HG03521 (cell line): Measurements from ENCODE around the gene GATB.
"Not testable (repeated sequence)": the region's sequence is repeated elsewhere in the genome, so short reads cannot be mapped to it uniquely, and the experiment has no call there.

ENCODE experiments used
- ATAC-seq: cut with Tn5 transposase; IDR thresholded peaks from one replicate; pipeline ENCODE4 v1.9.1; 2021; ENCODE audit warnings: mild to moderate bottlenecking, moderate library complexity; ENCODE audit not compliant: unreplicated experiment

Gene GATB

GRCh38 chr4:151785484-151786157 is 24.8 kb upstream of the GATB start:
- no peak for ATAC-seq

DNA sequence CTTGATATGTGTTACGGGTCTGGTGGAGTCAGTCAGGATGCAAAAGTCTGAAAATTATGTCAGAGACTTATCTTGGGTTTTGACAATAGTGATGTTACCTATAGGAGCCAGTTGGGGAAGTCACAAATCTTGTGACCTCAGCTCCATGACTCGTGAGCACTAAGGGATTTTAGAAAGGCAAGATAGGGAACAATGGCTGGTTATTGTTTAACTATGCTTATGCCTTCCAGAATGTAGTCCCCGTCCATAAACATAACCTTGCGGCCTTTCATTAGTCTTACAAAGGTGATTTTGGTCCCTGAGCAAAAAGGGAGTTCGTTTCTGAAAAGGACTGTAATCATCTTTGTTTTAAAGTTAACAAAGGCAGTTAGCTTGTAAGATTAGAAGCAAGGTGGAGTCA is 23.9 kb upstream of the GATB start:
- no peak for ATAC-seq

GRCh38 chr4:151783867-151784266 is 23.1 kb upstream of the GATB start:
- ATAC-seq: no peak

DNA sequence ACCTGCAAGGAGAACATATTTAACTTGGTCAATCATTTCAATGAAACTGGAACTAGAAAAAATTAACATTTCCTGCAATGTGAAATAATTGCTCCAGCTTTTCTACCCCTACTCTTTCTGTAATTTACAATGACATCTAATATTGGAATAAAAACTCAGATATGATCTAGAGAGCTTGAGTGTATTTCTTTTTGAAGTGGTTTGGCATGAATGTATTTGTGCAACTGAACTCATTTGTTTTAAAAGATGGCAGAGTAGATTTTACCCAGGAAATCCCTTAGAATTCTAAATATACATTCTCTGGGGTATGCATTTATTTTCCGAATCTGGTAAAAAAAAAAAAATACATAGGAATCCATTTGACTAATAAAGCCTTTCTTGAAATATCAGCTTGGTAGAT is 21.5 kb upstream of the GATB start:
- no peak for ATAC-seq

DNA sequence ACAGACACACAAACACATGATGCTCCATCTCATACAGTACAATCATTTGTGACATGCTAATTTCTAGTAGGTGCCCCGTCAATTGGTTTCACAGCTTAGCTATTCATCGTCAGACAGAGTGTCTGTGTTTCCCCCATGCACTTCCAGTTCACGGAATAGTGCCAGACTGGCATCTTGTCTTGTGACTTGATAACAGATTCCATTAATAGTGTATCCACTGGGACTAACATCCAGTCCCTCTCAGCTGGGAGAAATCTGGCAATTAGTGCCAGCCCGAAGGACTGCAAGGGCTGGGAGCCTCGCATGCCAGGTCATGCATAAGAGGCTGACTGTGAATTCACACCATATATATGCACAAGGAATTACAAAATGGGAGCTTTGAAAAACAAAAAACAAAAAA is 20.2 kb upstream of the GATB start:
- no peak for ATAC-seq

DNA sequence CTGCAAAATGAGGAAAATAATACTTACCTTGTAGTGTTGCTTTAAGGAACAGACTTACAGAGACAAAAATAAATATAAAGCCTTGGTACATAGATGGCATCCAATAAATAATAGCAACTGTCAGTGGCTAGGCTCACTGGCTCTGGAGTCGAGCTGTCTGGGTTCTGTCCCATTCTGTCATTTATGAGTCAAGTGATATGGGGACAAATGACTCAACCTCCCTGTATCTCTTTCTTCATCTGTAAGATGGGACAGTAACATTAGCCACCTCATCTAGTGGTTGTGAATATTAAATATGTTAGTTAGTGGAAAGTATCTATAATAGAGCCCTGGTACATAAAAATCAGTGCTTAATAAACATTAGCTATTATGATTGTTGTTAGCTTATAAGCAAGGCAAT is 16.7 kb upstream of the GATB start:
- no peak for ATAC-seq

GRCh38 chr4:151774324-151774723 is 13.5 kb upstream of the GATB start:
- ATAC-seq: no peak

GRCh38 chr4:151772274-151772673 is 11.5 kb upstream of the GATB start:
- no peak for ATAC-seq

DNA sequence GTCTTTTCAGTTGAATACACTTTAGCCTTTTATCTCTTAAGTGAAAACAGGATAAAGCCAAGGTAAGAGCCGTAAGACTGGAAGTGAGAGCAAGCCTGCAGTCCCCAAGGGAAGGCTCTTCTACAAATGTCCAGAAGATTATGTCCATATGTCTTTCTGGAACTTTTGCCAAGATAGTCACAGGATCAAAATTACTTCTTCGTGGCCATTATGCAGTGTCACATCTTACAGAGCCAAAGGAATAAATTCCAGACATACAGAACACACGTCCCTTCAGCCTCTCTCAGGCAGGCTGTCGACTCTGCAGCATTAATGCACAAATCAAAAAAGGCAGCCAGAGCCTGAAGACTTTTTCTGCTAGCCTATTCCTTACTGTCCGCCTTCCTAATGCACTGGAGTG is 10.9 kb upstream of the GATB start:
- no peak for ATAC-seq

DNA sequence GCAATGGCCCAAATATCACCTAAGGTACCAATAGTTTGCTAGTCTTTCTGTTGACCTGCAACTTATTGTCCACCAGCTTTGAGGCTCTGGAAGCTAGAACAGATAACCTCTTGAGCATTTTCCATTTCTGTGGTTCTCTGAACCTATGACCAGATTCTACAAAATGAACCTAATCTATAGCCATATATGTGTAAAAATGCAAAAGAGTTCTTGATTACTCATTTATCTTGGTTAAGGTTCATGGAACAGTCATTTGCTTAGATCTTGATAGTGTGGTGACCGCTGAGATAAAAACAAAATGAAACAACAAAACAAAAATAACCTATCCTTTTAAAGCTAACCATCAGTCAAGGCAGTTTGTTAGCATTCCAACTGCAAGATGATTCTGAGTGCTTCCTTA is 9.3 kb upstream of the GATB start:
- no peak for ATAC-seq

GRCh38 chr4:151768835-151769234 is 8.0 kb upstream of the GATB start:
- ATAC-seq: no peak

GRCh38 chr4:151766691-151767090 is 5.9 kb upstream of the GATB start:
- ATAC-seq: no peak

DNA sequence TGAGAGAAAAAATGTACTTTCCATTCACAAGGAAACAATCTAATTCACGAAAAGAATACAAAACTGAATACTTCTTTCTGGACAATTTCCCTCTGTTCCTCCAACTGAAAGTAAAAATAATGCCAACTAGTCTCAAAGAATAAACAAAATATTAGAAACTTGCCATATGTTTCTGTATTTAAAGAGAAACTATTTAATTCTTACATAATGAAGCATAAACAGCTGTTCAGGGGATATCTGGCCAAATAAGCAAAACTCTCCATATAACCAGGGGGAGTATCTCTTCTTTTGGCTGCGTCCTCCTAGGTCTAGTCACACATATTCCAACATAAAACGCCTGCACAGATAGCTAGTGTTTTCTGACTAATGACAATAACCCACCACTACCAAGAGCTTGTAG is 805 bp downstream of the GATB start:
- no peak for ATAC-seq

DNA sequence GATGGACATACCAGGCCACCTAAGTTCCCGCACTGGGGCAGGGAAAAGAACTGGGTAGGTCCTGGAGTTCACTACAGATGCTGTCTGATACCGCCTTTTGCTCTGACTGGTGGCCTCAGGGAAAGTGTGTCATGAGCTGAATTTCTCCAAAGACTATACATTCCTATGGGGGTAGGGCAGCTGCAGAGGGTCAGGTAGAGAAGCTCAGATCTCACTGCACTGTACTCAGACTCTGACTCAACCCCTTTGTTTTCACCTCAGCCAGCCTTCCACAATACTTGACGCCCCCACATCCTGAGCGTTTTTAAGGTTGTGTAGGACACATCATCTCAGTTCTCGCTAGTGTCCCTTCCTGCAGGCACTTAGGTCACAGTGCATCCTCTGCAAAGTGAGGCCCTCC is 7.8 kb downstream of the GATB start:
- ATAC-seq: no peak

DNA sequence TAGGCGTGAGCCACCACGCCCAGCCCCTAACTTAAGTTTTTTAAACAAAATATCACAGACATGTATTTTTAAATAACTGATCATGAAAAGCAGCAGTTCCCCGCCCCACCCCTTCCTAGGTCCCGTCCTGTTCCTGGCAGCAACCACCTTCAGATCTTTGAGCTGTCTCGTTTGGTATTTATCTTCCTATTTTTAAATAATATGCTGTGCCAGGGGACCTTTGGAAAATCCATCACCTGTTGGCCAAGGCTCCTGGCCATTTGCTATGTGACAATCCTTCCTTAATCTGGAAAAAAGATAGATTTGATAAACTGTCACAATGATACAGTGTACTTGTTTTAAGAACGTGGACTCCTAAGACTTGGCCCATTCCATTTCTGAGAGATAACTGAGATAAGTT is 10.7 kb downstream of the GATB start:
- ATAC-seq: no peak

- no peak for ATAC-seq
These were observed 15.2 kb downstream of the GATB start for GRCh38 chr4:151745481-151746231.

GRCh38 chr4:151744614-151745013 is 16.2 kb downstream of the GATB start:
- no peak for ATAC-seq

DNA sequence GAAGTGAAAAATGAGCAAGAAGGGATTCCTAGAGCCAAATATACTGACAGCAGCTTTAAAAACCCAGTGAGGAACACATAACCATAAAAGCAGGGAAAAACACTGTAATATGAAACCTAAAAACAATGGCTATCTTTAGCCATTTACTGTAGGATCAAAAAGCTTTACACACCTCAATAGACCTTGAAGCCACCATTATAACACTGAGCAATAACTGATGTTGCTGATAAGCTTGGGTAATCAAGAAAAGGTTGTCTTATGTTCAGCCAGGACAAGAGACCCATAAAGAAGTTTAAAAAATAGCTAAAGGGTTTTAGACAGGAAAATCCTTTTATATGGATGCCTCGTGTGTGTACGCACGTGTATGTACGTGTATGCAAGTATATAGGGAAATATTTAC is 16.9 kb downstream of the GATB start:
- no peak for ATAC-seq

GRCh38 chr4:151743128-151743854 is 17.5 kb downstream of the GATB start:
- no peak for ATAC-seq

DNA sequence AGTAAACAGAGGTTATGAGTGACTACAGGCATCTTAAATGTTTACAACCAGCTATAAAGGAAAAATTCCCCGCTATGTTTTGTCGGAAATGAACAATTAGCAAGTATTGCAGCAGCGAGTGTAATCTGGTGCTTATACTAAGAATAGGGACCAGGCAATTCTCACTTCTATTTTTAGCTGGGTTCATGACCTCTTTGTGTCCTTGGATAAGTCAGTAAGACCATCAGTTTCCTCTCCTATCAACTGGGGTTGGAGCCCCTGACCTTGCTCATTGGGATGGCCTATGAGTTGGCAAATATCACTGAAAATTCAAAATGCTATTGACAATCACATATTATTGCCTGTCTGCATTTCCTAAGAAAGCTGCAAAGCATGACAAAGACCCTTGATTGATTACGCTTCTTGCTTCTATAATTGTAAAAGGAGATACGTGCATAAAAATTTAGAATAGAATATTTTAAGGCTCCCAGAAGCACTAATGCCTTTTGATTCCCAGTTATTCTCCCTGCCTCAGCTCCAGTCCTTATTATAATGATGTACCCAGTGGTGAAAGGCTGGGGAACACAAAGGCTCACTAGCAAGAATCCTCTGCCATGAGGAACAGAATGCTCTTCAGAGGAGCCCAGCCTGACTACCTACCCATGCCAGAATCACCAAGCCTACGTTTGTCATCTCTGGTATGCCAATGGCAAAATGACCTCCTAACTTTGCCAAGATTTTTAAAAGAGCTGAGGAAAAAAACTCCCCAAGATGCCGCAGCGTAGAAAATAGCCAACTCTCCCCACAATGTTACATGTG is 21.9 kb downstream of the GATB start:
- no peak for ATAC-seq

GRCh38 chr4:151736852-151737251 is 24.0 kb downstream of the GATB start:
- not testable (repeated sequence) for ATAC-seq
